GM20000 (cell line): Measurements from ENCODE around the gene PTPRT.

Source experiments
- DNase-seq: peaks from one replicate; pipeline ENCODE4 v3.0.0; 2012; ENCODE audit warnings: low spot score
- TF ChIP-seq, protein P1 (sequence below): IDR thresholded peaks from 2 replicates; pipeline ENCODE4 v1.5.1; 2012; ENCODE audit warnings: mild to moderate bottlenecking, control low read depth; ENCODE audit errors: extremely low read depth, missing control alignments

PTPRT gene

DNA sequence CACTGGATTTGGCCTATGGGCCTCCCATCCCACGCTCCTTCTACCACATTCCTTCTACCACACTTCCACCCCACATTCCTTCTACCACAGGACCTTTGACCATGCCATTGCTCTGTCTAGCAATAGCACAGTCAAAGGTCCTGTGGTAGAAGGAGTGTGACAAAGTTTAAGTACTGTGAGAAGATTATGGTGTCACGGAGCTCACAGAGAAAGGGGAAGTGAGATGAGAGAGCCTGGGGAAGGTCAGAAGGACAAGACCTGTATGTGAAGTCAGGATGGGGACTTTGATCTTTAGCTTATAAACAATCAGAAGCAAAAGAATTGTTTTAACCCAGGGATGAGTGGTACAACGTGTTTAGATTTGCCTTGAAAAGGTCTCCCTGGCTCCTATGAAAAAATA is 1003.4 kb downstream of the PTPRT start:
- TF ChIP-seq, protein P1, sequence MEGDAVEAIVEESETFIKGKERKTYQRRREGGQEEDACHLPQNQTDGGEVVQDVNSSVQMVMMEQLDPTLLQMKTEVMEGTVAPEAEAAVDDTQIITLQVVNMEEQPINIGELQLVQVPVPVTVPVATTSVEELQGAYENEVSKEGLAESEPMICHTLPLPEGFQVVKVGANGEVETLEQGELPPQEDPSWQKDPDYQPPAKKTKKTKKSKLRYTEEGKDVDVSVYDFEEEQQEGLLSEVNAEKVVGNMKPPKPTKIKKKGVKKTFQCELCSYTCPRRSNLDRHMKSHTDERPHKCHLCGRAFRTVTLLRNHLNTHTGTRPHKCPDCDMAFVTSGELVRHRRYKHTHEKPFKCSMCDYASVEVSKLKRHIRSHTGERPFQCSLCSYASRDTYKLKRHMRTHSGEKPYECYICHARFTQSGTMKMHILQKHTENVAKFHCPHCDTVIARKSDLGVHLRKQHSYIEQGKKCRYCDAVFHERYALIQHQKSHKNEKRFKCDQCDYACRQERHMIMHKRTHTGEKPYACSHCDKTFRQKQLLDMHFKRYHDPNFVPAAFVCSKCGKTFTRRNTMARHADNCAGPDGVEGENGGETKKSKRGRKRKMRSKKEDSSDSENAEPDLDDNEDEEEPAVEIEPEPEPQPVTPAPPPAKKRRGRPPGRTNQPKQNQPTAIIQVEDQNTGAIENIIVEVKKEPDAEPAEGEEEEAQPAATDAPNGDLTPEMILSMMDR, result no peak
- no peak for DNase-seq

GRCh38 chr20:42183147-42183546 is 1006.6 kb downstream of the PTPRT start:
- TF ChIP-seq, protein P1, result no peak
- no peak for DNase-seq

DNA sequence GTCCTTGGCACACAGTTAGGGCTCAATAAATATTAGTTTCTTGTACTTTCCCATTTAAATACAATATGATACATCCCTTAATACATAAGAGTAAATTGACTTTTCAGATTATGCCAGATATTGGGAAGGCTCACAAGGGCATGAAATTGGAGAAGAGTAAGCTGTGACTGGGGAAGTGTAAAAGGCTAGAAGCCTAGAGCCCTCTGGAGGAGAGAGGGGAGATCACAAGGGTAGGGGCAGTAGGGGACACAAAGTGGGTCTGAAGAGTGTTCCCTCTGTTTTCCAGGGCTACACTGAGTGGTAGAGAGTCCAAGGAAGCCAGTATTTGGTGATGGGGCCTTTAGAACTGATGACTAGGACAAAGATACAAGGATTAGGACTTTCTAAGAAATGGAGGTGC is 1008.6 kb downstream of the PTPRT start:
- TF ChIP-seq, protein P1, result no peak
- DNase-seq, result no peak

DNA sequence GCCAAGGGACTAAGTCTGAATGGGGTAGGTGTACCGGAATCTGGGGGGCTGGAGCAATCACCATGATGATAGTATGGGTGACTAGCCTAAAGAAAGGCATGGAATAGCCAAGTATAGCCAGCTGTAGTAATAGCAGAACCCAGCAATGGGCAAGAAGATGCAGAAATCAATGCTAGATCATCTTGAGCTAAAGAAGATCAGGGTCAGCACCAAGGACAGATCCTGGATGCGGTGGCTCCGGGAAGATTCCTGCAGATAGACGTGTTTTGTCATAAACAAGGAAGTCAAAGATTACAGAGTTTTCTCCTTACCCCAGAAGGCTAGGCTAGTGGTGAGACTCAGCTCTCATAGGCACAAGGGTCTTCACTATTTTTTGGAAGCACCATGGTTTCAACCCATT is 1009.9 kb downstream of the PTPRT start:
- DNase-seq, result no peak
- TF ChIP-seq, protein P1, result no peak

- TF ChIP-seq, protein P1, result no peak
Measured at GRCh38 chr20:42173440-42173839, 1016.3 kb downstream of the PTPRT start.

GRCh38 chr20:42164121-42164890 is 1025.4 kb downstream of the PTPRT start:
- TF ChIP-seq, protein P1, result no peak
- DNase-seq, result no peak

More at GRCh38 chr20:42173440-42173839, 1016.3 kb downstream of the PTPRT start:
- DNase-seq, result no peak

- DNase-seq, result no peak
- TF ChIP-seq, protein P1, result no peak
Measured at GRCh38 chr20:42161228-42161829, 1028.4 kb downstream of the PTPRT start.
